Ectodermal cell (in vitro differentiated cells): ENCODE results near the gene LIPC.

Experiments
- H3K27ac ChIP-seq: 2 replicates; pipeline ENCODE4 v1.7.0; 2013; ENCODE audit warnings: mild to moderate bottlenecking, low read depth, low read length; ENCODE audit not compliant: insufficient read depth, poor library complexity, severe bottlenecking
- H3K27me3 ChIP-seq: 2 replicates; pipeline ENCODE4 v1.7.0; 2013; ENCODE audit warnings: mild to moderate bottlenecking, low read length; ENCODE audit not compliant: insufficient read depth, control insufficient read depth, poor library complexity, severe bottlenecking
- H3K36me3 ChIP-seq: one replicate; pipeline ENCODE4 v1.7.0; 2013; ENCODE audit warnings: low read length; ENCODE audit not compliant: control insufficient read depth, insufficient read depth
- H3K4me1 ChIP-seq: one replicate; pipeline ENCODE4 v1.7.0; 2013; ENCODE audit warnings: low read length; ENCODE audit not compliant: control insufficient read depth, insufficient read depth
- H3K4me3 ChIP-seq: 2 replicates; pipeline ENCODE4 v1.7.0; 2013; ENCODE audit warnings: low read depth, low read length, control low read depth; ENCODE audit not compliant: insufficient read depth
- H3K9me3 ChIP-seq: 2 replicates; pipeline ENCODE4 v1.7.0; 2013; ENCODE audit warnings: mild to moderate bottlenecking, low read length, moderate library complexity; ENCODE audit not compliant: control insufficient read depth
- WGBS, 2 experiments: methylation state at CpG; one replicate each; pipeline ENCODE4 v1.1.7; 2013; ENCODE audit warnings: missing lambda C conversion rate in 2 of 2; 5-methylcytosine and 5-hydroxymethylcytosine counted together

The LIPC gene

DNA sequence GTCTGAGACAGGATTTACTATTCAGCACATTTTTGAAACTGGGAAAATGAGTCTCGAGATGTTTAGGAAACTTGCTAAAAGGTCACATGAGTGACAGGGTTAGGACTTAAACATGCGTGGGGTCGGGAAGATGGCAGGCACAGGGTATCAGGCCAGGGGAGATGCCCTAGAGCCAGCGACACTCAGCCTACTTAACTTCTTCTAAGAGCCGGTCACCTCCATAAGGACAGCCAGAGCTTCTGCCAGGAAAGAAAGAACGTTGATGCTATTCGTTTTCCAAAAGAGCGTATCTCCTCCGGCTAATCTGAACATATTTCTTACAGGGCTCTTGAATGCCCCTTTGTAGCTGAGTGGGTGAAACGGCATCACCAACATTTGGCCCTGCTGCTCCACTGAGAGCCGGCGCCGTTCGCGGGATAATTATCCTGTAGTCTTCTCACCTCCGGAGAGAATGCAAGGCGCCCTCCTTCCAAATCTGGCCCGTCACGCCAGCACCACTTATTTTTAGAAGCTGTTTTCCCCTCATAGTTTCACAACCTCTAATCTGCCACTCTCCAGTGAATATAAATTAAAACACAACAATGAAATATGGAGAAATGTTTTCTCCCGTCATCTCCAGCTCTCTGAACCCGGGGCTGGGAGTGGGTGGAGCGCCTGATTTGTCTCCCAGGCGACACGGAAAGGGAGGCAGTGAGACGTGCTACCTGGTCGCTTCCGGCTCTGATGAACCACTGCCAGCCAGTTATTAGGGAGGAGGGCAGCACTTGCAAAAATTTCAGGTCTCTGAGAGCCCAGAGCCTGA is 58.5 kb downstream of the LIPC start:
- Histone ChIP-seq H3K27me3 (no peaks in the 10 kb centered on the region), H3K4me1 (no peaks in the 10 kb centered on the region), H3K36me3 (no peaks in the 10 kb centered on the region), H3K27ac (no peak overlapping the region), H3K4me3 (no peak overlapping the region), H3K9me3 (peaks cover 3% of the 10 kb centered on the region)
- 95 to 96% methylated on average over 27 of the region's 27 CpGs for WGBS, 2 experiments

DNA sequence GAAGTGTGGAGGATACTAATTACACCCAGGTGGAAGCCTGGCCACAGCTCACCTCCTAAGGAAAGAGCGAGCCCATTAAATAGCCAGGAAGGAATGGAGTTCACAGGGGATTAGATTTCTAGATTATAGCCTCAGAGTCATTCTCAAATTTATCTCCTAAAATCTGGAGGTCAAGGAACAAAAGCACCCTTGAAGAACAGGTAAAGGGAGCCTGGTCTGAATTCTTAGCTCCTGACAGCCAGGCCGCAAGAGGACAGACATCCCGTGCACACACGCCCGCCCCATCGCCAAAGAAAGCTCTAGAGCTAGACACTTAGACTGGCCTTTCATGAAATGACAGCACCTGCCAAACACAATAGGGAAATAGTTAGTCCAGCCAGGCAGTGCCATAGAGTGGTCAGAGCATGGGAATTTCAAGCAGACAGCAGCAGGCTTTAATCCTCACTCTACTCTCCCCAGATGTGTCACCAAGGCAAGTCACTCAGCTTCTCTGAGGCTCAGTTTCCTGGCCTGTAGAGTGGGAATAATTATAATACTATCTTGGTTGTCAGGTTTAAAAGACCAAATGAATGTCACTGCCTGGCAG is 59.2 kb downstream of the LIPC start:
- Histone ChIP-seq H3K4me3 (no peak overlapping the region), H3K9me3 (peaks cover 3% of the 10 kb centered on the region), H3K36me3 (no peaks in the 10 kb centered on the region), H3K4me1 (no peaks in the 10 kb centered on the region), H3K27ac (no peak overlapping the region), H3K27me3 (no peaks in the 10 kb centered on the region)
- 97% methylated on average over 6 of the region's 6 CpGs for WGBS, 2 experiments

DNA sequence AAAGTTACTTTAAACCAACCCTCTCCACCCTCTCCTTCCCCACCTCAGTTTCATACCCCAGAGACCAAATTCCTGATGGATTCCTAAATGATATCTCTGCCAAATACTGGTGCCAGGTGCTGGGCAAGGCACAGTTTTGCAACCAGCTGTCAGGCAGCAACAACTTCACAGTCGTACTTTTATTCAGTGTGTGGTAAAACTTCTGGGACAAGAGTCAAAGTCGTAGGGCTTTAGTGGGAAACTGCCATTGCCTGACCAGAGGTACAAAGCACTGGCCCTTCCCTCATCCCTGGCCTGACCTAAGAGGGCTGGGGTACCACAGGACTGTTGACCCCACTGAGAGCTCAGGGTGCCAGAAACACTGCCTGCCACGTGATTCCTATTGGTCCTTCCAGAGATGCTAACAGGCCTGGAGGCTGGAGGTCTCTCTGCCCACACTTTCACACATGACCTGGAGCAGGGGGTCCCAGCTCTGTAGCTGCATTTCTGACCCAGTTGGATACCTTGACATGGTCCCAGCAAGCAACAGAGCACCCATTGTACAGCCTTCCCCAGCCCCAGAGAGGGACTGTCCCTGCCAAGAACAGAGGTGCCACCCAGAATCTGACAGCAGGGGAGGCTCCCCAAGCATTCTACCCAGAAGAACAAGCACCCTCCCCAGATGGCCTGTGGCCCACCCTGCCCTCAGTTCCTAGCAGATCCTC is 59.9 kb downstream of the LIPC start:
- Histone ChIP-seq H3K4me3 (no peak overlapping the region), H3K27me3 (no peaks in the 10 kb centered on the region), H3K36me3 (no peaks in the 10 kb centered on the region), H3K4me1 (no peaks in the 10 kb centered on the region), H3K9me3 (peaks cover 3% of the 10 kb centered on the region), H3K27ac (no peak overlapping the region)
- WGBS, 2 experiments: 87 to 95% methylated on average over 3 of the region's 3 CpGs

DNA sequence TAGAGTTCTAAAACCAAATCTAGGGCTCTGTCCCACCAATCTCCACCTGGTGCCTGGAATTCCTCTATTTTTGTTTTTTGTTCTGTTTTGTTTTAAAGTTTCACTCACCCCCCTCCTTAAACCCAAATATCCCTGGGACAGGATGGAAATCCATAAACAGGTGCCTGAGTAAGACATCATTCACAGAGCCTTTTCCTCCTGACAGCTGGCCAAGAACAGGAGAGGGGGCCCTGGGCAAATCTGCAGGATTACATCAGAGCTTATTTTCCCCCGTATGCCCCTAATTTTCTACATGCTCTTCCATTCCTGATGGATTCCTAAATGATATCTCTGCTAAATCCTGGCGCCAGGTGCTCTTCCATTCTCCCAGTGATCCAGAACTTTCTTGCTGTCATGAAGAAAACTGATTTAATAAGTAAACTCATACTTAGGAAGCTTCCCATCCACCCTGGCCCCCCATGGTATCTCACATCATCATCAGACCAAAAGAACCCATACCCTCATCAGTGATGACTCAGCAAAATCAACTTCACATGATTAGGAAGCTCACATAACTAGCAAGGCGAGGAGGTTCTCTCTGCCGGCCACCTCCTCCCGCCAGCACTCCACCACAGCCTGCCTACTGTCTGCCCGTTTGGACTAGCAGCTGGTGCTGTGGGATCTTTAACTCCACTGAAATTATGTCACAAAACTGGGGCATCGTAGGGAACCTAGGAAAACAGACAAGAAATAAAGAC is 61.0 kb downstream of the LIPC start:
- Histone ChIP-seq H3K9me3 (peaks cover 3% of the 10 kb centered on the region), H3K4me3 (no peak overlapping the region), H3K27me3 (no peaks in the 10 kb centered on the region), H3K36me3 (no peaks in the 10 kb centered on the region), H3K27ac (no peak overlapping the region), H3K4me1 (no peaks in the 10 kb centered on the region)
- WGBS, 2 experiments: 89 to 92% methylated on average over 7 of the region's 7 CpGs

DNA sequence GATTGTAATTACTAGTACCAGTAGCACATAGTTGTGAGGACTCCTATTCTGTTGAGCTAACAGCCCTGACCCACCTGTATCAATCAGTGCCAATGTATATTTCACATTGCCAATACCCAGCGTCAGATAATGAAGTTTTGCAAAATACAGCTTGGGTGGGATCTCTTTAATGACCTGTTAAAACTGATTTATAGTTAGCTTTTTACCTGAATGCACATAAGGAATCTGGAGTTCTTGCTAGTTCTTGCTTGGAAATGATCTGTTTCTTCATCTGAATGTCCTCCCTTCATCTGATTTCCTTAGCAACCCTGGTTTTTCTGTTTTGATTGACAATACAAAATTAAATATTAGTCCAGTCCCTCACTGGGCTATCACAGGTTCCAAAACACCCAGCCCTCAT is 62.8 kb downstream of the LIPC start:
- Histone ChIP-seq H3K9me3 (peaks cover 3% of the 10 kb centered on the region), H3K4me1 (no peaks in the 10 kb centered on the region), H3K4me3 (no peak overlapping the region), H3K27ac (no peak overlapping the region), H3K36me3 (no peaks in the 10 kb centered on the region), H3K27me3 (no peaks in the 10 kb centered on the region)
- 94 to 100% methylated on average over 1 of the region's 1 CpG for WGBS, 2 experiments

DNA sequence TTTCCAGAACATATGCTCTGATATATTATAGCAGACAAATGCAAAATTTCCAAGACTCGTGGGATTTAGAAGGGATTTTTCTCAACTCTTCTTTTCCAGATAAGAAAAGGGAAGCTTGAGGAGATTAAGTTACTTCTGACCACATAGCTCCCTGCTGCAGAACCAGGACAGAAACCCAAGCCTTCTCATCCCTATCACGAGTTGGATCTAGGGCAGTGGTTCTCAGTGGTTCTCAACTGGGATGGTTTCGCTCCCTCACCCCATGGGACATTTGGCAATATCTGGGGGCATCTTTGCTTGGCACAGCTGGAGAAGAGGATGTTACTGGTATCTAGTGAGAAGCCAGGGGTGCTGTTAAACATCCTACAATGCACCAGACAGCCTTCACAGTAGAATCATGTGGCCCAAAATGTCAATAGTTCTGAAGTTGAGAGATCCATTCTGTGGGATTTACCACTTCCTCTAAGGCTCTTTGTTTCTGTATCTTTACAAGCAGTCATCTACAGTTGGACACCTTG is 64.2 kb downstream of the LIPC start:
- Histone ChIP-seq H3K4me1 (no peaks in the 10 kb centered on the region), H3K4me3 (no peak overlapping the region), H3K27me3 (no peaks in the 10 kb centered on the region), H3K36me3 (no peaks in the 10 kb centered on the region), H3K27ac (no peak overlapping the region), H3K9me3 (no peaks in the 10 kb centered on the region)
- WGBS, 2 experiments: 90 to 95% methylated on average over 2 to 3 of the region's 3 CpGs

DNA sequence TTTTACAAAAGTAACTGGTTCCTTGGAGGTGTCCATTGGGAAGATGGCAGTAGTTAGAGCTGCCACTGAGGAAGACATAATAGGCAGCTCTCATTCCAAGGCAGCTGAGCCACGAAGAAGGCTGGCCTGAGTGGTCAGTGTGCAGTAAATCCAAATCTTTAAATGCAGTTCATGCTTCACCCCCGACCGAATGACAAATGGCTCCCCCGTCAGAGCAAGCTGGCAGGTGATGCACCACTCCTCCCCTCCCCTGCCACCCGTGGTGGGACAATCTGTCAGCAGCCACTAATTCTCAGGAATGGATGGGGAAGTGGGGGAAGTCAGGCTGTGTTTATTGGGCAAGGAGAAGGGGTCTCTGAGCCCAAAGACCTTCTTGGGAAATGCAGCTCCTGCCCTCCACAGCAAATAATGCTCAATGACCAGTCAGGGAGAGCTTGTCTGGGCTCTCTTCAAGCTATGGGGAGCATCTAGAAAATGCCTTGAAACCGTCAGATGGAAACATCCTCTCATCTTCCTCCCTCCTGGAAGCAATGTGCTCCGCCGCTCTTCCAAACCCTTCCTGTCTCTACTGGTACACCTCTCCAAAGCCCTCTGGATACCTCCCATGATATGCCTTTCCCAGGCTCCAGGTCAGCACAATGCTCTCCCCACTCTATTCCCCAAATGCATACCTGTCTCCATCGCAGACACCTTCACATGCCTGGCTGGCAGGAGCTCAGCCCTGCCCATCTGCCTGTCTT is 65.4 kb downstream of the LIPC start:
- no peak overlapping the region for H3K27ac ChIP-seq
- no peaks in the 10 kb centered on the region for H3K4me1 ChIP-seq
- no peaks in the 10 kb centered on the region for H3K36me3 ChIP-seq
- no peaks in the 10 kb centered on the region for H3K27me3 ChIP-seq
- no peak overlapping the region for H3K4me3 ChIP-seq
- no peaks in the 10 kb centered on the region for H3K9me3 ChIP-seq
- WGBS, 2 experiments: 87 to 89% methylated on average over 9 of the region's 9 CpGs

DNA sequence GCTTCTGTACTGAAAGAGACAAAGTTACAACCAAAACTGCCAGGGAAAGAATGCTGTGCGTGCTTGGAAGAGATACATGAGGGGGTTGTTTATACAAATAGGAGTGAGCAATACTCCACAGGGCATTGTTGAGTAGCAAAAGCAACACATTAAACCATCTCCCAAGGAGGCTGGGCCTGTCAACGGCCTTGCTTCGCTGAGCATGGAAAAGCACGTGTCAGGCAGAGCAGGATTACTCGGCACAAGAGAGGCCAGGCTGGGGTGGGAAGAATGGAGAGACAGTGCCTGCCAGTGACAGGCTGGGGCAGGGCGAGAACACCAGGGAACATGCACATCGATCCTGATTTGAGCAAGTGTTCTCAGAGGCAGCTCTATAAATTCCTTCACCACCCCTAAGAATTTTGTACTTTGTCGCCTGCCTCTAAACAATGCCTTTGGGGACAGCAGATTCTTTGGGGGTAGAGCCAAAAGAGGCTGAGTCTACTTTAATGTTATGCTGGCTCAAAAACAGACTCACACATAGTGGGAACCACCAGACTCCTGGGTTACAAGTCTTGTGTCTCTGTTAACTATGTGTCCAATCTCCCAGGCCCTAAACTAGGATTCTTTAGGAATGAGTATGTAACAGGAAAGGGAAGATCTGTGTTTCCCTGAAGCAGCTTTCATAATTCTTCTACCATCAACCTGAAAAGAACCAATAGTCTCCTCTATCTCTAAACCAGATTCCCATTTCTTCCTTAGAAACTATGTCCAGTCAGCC is 67.2 kb downstream of the LIPC start:
- no peak overlapping the region for H3K4me3 ChIP-seq
- no peaks in the 10 kb centered on the region for H3K27me3 ChIP-seq
- H3K9me3 ChIP-seq: no peaks in the 10 kb centered on the region
- no peak overlapping the region for H3K27ac ChIP-seq
- H3K36me3 ChIP-seq: no peaks in the 10 kb centered on the region
- 78 to 80% methylated on average over 8 of the region's 8 CpGs for WGBS, 2 experiments
- no peaks in the 10 kb centered on the region for H3K4me1 ChIP-seq

DNA sequence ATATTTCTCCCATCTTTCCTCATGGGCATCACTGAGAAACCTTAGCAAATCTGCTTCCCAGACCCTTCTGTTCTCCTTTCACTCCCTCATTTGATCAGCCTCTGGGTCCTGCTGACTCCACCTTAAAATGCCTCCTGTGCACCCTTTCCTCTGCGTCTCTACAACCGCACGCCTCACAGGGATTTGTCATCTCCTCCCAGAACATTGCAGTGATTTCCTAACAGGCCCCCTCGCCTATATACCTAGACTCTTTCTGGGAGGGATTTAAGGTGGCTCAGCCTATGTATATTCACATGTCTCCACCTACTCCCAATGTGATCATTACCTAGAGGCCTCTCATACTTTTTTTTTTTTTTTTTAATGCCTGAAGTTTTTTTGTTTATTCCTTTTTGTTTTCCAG is 69.2 kb downstream of the LIPC start:
- 91 to 92% methylated on average over 4 of the region's 4 CpGs for WGBS, 2 experiments
- Histone ChIP-seq H3K4me3 (no peak overlapping the region), H3K27me3 (no peaks in the 10 kb centered on the region), H3K36me3 (no peaks in the 10 kb centered on the region), H3K4me1 (no peaks in the 10 kb centered on the region), H3K9me3 (no peaks in the 10 kb centered on the region), H3K27ac (no peak overlapping the region)
